Measurements from ENCODE around the gene CENPB. TPM values are rescaled to one million over a fixed set of nuclear protein-coding genes. Genes with fewer than 3 reads are reported as not detected.

CENPB gene
- total and polyA plus RNA-seq, 3 donors from 2014 or later = 24.8 to 44.1 (median 32.2) TPM

DNA sequence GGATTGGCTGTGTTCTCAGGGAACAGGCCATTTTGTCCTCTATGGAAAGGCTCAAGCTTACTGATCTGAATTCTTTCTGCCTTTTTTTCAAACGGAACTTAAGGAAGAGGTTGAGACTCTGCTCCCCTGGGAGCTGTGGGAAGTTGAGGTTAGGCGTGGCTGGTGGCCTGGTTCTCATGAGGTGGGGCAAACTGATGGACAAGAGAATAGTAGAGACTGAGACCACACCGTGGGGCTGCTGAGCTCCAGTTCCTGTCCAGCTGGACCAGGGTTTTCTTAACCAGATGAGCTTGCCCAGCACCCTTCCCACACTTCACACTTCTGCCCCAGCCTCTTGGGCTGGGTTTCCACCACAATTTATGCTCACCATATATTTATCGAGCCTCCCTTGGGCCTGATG, 39.9 kb upstream of the CENPB start:
- no peaks in the 10 kb centered on the region for H3K27me3 ChIP-seq
- intact Hi-C loops (cut with DNase I; ENCODE audit: low total_unique reads) = no loop called here
- H3K4me1 ChIP-seq = peaks cover 2% of the 10 kb centered on the region
- TF ChIP-seq, protein P1, sequence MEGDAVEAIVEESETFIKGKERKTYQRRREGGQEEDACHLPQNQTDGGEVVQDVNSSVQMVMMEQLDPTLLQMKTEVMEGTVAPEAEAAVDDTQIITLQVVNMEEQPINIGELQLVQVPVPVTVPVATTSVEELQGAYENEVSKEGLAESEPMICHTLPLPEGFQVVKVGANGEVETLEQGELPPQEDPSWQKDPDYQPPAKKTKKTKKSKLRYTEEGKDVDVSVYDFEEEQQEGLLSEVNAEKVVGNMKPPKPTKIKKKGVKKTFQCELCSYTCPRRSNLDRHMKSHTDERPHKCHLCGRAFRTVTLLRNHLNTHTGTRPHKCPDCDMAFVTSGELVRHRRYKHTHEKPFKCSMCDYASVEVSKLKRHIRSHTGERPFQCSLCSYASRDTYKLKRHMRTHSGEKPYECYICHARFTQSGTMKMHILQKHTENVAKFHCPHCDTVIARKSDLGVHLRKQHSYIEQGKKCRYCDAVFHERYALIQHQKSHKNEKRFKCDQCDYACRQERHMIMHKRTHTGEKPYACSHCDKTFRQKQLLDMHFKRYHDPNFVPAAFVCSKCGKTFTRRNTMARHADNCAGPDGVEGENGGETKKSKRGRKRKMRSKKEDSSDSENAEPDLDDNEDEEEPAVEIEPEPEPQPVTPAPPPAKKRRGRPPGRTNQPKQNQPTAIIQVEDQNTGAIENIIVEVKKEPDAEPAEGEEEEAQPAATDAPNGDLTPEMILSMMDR (IDR thresholded peaks at IDR 0.05) = no peak
- no peak for TF ChIP-seq POLR2A (IDR thresholded peaks at IDR 0.05)
- no peaks in the 10 kb centered on the region for H3K9me3 ChIP-seq
- WGBS, 2 donors = 67 to 73% methylated on average over 2 to 4 of the region's 4 CpGs
- H3K27ac ChIP-seq = peak overlapping the region in 1 of 2 donors; percentile 41
- no peak for DNase-seq
- no peaks in the 10 kb centered on the region for H3K36me3 ChIP-seq (ENCODE audit: low read depth, missing control alignments)
- no peak overlapping the region for H3K4me3 ChIP-seq

DNA sequence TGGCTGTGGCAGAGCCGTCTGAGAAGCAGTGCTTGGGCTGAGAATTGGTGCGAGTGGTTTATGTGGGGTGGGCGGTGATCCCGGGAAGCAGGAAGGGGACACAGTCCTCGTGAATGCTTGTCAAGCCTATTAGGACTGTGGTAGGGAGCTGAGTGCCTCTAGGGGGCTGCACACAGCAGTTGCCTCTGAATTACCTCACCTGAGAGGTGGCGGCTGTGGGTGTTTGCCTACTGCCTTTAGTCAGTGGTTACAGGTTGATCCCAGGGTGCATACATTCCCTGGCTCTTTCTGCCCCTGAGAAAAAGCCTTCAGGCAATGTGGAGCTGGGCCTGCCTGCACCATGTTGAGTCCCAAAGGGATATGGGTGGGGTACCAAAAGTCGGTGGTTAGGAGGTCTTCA, 39.0 kb upstream of the CENPB start:
- WGBS, 2 donors = 75 to 80% methylated on average over 6 to 7 of the region's 7 CpGs

DNA sequence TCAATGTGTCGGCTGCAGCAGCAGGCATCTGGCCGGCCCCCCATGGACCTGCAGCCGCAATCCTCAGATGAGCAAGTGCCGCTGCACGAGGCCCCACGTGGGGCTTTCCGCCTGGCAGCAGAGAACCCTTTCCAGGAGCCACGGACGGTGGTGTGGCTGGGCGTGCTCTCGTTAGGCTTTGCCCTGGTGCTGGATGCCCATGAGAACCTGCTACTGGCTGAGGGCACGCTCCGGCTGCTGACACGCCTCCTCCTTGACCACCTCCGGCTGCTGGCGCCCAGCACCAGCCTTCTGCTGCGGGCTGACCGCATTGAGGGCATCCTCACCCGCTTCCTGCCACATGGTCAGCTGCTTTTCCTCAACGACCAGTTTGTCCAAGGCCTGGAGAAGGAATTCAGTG, 37.3 kb upstream of the CENPB start:
- Histone ChIP-seq H3K27me3 (no peaks in the 10 kb centered on the region), H3K9me3 (no peaks in the 10 kb centered on the region), H3K36me3 (ENCODE audit: low read depth, missing control alignments) (no peaks in the 10 kb centered on the region), H3K4me1 (peaks cover 13% of the 10 kb centered on the region), H3K4me3 (no peak overlapping the region), H3K27ac (peak overlapping the region in 1 of 2 donors; percentile 11)
- intact Hi-C loops (cut with DNase I; ENCODE audit: low total_unique reads) = no loop called here
- DNase-seq = no peak
- no peak for TF ChIP-seq POLR2A (IDR thresholded peaks at IDR 0.05)
- TF ChIP-seq, protein P1 (IDR thresholded peaks at IDR 0.05) = no peak
- WGBS, 2 donors = 86 to 93% methylated on average over 12 to 20 of the region's 20 CpGs

More for the DNA sequence above, 39.0 kb upstream of the CENPB start:
- no peaks in the 10 kb centered on the region for H3K36me3 ChIP-seq (ENCODE audit: low read depth, missing control alignments)
- no peak for TF ChIP-seq POLR2A (IDR thresholded peaks at IDR 0.05)
- TF ChIP-seq, protein P1 (IDR thresholded peaks at IDR 0.05) = no peak
- H3K27me3 ChIP-seq = no peaks in the 10 kb centered on the region
- H3K9me3 ChIP-seq = no peaks in the 10 kb centered on the region
- H3K4me1 ChIP-seq = peaks cover 5% of the 10 kb centered on the region
- peak overlapping the region in 1 of 2 donors; percentile 41 for H3K27ac ChIP-seq
- intact Hi-C loops (cut with DNase I; ENCODE audit: low total_unique reads) = no loop called here
- no peak for DNase-seq
- H3K4me3 ChIP-seq = no peak overlapping the region

DNA sequence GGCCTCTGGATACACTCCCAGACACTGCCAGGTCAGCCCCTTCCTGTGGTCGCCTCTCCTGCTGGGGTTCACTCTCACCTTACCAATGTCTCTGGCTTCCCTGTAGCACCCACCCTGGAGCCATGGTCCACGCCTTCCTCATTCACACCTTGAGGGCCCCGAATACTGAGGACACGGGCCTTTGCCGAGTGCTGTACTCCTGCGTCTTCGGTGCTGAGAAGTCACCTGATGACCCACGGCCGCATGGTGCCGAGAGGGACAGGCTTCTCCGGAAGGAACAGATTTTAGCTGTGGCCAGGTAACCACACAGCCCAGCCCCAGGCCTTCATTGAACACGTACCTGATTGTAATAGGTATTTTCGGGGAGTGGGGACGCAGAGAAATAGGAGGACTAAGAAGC, 35.5 kb upstream of the CENPB start:
- DNase-seq = no peak
- intact Hi-C loops (cut with DNase I; ENCODE audit: low total_unique reads) = loop anchor here (2.0 kb wide), 1 partner anchor 35 kb away; the partner anchor contains the start of gene CENPB
- no peak overlapping the region for H3K27ac ChIP-seq
- no peaks in the 10 kb centered on the region for H3K36me3 ChIP-seq (ENCODE audit: low read depth, missing control alignments)
- peaks cover 22% of the 10 kb centered on the region for H3K4me1 ChIP-seq
- no peaks in the 10 kb centered on the region for H3K9me3 ChIP-seq
- WGBS, 2 donors = 84 to 90% methylated on average over 14 of the region's 14 CpGs
- no peak overlapping the region for H3K4me3 ChIP-seq
- TF ChIP-seq, protein P1 (IDR thresholded peaks at IDR 0.05) = no peak
- no peak for TF ChIP-seq POLR2A (IDR thresholded peaks at IDR 0.05)
- no peaks in the 10 kb centered on the region for H3K27me3 ChIP-seq

Data from testis (tissue), 3 donors.